GM12801 (cell line): ENCODE measurements around the gene TACR2.

Source experiments
- TF ChIP-seq, protein P1 (sequence below): IDR thresholded peaks from one replicate; pipeline ENCODE4 v1.5.1; 2011; ENCODE audit warnings: control low read depth; ENCODE audit not compliant: insufficient read length; ENCODE audit errors: extremely low read depth

TACR2 gene

DNA sequence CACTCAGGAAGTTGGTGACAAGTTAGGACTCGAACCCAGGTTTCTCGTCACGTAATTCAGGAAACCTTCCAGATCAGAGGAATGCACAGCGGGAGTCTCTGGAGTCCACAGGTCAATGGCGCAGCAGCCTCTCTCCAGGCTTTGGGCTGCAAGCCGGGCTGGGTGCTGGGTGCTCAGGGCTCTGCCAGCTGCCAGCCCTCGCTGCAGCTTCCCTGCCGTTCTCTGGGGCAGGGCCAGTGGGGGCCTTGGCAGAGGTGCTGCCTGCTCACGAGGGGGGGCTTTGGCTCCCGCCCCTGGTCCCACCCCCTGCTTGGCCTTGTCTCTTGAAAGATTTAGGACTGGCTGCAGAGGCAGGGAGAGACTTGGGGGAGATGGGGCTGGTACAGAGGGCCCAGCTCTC is at the start of gene TACR2:
TSS of gene TACR2 (minus strand) at position 224 of the 400 bp plus-strand sequence. CDS start 595 bp downstream, outside the sequence.
- TF ChIP-seq, protein P1, sequence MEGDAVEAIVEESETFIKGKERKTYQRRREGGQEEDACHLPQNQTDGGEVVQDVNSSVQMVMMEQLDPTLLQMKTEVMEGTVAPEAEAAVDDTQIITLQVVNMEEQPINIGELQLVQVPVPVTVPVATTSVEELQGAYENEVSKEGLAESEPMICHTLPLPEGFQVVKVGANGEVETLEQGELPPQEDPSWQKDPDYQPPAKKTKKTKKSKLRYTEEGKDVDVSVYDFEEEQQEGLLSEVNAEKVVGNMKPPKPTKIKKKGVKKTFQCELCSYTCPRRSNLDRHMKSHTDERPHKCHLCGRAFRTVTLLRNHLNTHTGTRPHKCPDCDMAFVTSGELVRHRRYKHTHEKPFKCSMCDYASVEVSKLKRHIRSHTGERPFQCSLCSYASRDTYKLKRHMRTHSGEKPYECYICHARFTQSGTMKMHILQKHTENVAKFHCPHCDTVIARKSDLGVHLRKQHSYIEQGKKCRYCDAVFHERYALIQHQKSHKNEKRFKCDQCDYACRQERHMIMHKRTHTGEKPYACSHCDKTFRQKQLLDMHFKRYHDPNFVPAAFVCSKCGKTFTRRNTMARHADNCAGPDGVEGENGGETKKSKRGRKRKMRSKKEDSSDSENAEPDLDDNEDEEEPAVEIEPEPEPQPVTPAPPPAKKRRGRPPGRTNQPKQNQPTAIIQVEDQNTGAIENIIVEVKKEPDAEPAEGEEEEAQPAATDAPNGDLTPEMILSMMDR: no peak

DNA sequence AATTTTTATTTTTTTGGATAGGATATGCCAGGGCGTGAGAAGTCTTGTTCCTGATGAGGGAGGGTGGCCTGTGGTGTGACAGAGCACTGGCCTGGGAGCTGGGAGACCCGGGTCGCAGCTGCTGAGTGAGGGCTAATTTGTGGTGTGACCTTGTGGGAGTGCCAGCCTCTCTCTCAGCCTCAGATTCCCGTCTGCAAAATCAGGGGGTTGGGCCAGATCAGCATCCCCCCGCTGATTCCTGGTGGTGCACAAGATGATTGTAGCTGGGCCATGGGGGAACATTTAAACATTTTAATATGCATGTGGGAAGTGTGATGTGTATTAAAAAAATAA is 49.4 kb upstream of the TACR2 start:
- TF ChIP-seq, protein P1: no peak

DNA sequence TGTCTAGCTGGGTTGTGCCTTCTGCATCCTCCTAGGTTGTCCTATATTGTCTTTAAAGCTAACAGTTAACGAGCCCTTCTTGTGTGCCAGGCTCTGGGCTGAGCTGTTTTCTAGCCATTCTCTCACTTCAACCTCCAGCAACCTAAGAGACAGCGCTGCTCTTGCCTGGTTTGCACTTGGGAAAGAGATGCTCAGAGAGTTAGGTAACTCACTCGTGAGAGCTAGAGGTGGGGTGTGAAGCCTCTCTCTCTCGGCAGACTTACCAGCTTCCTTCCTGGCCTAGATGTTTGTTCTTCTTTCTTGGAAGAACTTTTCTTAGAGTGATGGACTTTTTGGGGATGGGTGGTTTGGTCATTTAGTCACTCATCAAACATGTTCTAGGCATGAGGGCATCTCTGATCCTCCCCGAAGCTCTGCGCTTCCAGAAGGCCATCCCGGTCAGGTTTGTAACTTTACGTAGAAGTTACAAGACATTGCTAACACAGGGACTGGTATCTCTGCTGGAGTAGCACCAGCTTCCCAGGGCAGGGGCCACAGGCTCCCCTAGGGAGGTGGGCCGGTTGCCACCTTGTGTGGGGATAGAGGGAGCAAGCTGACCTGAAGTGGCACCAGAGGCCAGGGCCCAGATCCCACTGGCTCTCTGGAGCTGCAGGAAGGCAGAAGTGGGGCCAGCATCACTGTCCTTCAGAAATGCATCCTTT is 48.9 kb upstream of the TACR2 start:
- TF ChIP-seq, protein P1: no peak

DNA sequence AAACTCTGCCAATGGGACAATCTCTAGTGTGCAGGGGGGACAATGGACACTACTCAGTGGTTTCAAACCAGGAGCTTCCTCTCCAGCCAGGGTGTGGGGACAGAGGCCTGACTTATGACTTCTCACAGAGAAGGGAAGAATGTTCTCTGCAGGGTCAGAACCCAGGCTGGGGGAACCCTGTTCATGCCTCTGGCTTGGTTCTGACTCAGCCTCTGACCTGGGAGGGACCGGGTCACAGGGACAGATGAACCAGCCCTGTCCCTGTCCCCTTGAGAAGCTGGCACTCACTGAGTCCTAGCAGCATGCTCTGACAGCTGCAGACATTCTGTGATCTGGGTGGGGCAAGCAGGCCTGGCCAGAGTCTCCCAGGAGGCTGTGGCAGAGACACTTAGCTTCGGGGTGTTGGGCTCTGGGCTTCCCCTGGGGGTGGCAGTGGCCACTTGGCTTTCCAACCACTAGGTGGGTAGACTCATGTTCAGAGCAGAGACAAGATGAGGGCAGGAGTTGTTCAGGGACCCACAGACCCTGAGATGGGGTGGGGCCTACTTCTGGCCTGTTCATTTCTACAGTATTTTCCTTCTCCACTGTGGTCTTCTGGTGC is 48.2 kb upstream of the TACR2 start:
- TF ChIP-seq, protein P1: no peak

DNA sequence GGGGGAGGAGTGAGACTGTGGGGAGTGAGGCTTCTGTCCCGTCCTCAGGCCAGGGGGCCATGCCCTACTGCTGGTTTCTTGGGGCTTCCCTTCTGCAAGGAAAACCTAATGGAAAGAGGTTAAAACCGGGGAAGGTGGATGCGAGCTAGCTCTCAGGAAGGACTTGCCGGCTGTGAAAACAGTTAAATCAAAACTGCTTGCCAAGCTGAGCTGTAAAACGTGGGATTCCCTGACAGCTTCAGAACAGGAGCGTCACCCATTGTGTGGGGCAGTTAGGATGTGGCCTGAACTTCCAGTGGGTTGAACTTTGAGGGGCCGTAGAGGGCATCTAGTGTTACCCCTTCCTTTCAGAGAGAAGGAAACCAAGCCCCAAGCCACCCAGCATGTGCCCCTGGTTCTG is 47.7 kb upstream of the TACR2 start:
- TF ChIP-seq, protein P1: no peak

DNA sequence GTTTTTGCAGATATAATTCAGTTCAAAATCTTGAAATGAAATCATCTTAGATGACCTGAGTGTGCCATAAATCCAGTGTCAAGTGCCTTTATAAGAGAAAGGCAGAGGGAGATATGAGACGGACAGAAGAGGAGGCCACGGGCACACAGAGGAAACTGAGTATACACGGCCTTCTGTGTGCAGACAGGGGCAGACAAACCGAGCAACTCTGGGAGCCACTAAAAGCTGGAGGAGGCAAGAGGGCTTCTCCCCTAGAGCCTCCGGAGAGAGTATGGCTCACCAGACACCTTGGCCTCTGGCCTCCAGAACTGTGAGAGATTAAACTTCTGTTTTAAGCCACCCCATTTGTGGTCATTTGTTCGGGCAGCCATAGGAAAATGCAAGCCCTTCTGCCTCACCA is 47.2 kb upstream of the TACR2 start:
- TF ChIP-seq, protein P1: no peak

DNA sequence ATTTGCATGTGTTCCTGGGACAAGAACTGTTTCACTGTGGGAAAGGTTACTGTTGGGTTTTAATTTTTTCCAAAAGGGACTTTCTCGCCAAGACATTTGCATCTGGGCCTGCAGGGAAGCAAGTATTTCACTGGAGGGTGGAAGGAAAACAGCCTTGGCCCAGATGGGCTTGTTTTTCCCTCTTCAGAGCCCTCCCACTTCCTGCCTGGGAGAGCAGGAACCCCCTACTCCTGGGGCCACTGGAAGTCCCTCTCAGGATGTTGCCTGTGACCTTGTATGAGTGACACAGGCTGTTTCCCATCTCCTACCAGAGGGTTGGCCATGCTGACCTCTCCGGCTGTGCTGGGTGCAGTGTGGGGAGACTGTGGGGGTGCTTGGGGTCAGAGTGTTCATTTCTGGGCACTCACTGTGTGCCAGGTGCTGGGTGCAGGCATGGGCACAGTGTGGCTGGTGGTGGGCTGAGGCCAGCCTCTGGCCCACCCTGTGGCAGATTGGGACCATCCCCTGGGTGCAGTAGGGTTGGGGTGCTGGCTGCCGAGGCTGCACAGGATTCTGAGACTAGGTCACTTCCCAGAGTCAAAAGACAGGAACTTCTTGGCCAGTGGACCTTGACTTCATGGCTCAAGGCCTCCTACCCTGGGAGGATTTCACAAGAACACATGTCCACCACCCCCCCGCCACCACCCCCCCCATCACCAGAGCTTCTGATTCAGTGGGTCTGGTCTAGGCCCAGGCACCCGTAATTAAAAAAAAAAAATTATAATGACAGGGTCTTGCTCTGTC is 44.7 kb upstream of the TACR2 start:
- TF ChIP-seq, protein P1: no peak
